Vagina (tissue), 2 donors: ENCODE measurements around the gene FRMD4A. TPM values are rescaled to one million over a fixed set of nuclear protein-coding genes. Genes with fewer than 3 reads are reported as not detected.
A peak's percentile ranks its signal among the peaks of the same experiment; 100 is the strongest.

Experiments
- DNase-seq, 2 donors: peaks; one replicate each; pipeline ENCODE4 v3.0.0-alpha.2; 2017; ENCODE audit errors: extremely low spot score in 2 of 2
- H3K27ac ChIP-seq: fragments of 200-600 bp; sonication (generic); one replicate; pipeline ENCODE4 v1.5.1; 2019
- H3K27me3 ChIP-seq: fragments of 200-600 bp; sonication (generic); one replicate; pipeline ENCODE4 v1.5.1; 2019
- H3K36me3 ChIP-seq, 2 donors: fragments of 200-600 bp; sonication (generic); one replicate each; pipeline ENCODE4 v1.5.1; 2017 to 2019
- H3K4me1 ChIP-seq: fragments of 200-600 bp; sonication (generic); one replicate; pipeline ENCODE4 v1.5.1; 2019
- H3K4me3 ChIP-seq, 2 donors: fragments of 200-600 bp; sonication (generic); 1 replicate in 1 of 2; 2 replicates in 1 of 2; pipeline ENCODE4 v1.5.1; 2016 to 2019
- H3K9me3 ChIP-seq: fragments of 200-600 bp; sonication (generic); one replicate; pipeline ENCODE4 v1.5.1; 2019
- CTCF ChIP-seq, 3 experiments: fragments of 450-650 bp in 2 of 3; fragments of 200-600 bp in 1 of 3; sonication (generic) in 1 of 3; IDR thresholded peaks; one replicate each; pipeline ENCODE4 v1.5.1; 2017 to 2019; ENCODE audit warnings: antibody characterized with exemption in 3 of 3, mild to moderate bottlenecking in 2 of 3, moderate library complexity in 2 of 3
- POLR2A ChIP-seq, 2 donors: fragments of 450-650 bp; IDR thresholded peaks; one replicate each; pipeline ENCODE4 v1.6.1; 2017; ENCODE audit warnings: antibody characterized with exemption in 2 of 2, mild to moderate bottlenecking in 2 of 2, moderate library complexity in 2 of 2
- POLR2AphosphoS5 ChIP-seq, 2 donors: sonication (generic); formaldehyde crosslinking; IDR thresholded peaks; one replicate each; pipeline ENCODE4 v1.9.0; 2017; ENCODE audit warnings: antibody characterized with exemption in 2 of 2, mild to moderate bottlenecking in 2 of 2, low read depth in 1 of 2; ENCODE audit not compliant: insufficient read depth in 1 of 2
- intact Hi-C: fragments of 100-400 bp; cut with DNase I; formaldehyde crosslinking; loops from one replicate; pipeline ENCODE4 v1.15.1; 2023
- total RNA-seq: library from RNA; depleted of rRNA; stranded (reverse); fragments of >200 nt; gene quantifications from one replicate; pipeline ENCODE4 v1.2.3, GENCODE V29; 2016

The FRMD4A gene
- total RNA-seq, 1 donor from 2014 or later: 24.8 TPM

DNA sequence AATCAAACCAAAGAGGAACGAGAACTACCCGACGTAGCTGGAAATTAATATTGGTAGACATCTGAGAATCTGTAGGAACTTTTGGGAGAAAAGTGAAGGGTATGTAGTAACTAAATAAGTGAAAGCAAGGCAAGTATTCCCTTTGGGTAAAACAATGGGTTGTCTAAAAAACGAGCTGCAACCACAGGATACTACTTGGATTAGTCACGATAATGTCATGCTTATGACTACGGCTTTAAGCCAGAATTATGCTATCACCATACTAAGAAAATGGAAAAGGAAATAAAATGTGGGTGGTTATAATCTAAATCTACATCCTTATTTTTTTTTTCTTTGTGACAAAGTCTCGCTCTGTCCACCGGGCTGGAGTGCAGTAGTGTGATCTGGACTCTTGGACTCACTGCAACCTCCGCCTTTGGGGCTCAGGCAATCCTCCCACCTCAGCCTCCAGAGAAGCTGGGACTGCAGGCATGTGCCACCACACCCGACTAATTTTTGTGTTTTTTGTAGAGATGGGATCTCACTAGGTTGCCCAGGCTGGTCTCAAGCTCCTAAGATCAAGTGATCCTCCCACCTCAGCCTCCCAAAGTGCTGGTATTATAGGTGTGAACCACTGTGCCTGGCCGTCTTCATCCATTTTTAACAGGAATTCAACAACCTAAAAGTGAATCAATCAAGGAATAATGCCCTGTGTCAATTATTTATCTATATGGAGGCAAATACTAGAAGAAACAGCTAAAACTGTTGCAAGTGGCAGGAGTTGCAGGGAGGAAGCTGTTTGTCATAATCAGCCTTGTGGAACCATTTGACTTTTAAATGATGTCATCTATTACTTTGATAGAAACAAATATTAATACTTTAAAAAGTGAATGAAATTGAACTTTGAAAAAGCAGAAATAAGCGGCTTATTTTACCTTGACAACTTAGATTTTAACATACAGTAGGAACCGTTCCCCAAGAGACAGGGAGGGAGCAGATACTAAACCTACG is 554.6 kb downstream of the FRMD4A start:
- no peaks in the 10 kb centered on the region for H3K9me3 ChIP-seq
- H3K27me3 ChIP-seq: no peaks in the 10 kb centered on the region
- TF ChIP-seq CTCF (IDR thresholded peaks at IDR 0.05): no peak
- no peak for TF ChIP-seq POLR2A (IDR thresholded peaks at IDR 0.05)
- no peak for TF ChIP-seq POLR2AphosphoS5 (IDR thresholded peaks at IDR 0.05; ENCODE audit: insufficient read depth in 1 of 2, low read depth in 1 of 2)
- DNase-seq: no peak
- no peak overlapping the region for H3K4me3 ChIP-seq
- intact Hi-C loops: loop anchor here (10.0 kb wide), 1 partner anchor 161 kb away; no protein-coding TSS in a partner anchor
- H3K36me3 ChIP-seq: no peaks in the 10 kb centered on the region
- no peak overlapping the region for H3K27ac ChIP-seq
- H3K4me1 ChIP-seq: peaks cover 6% of the 10 kb centered on the region

- no peaks in the 10 kb centered on the region for H3K36me3 ChIP-seq
- TF ChIP-seq POLR2A (IDR thresholded peaks at IDR 0.05): no peak
- no peak for TF ChIP-seq CTCF (IDR thresholded peaks at IDR 0.05)
- TF ChIP-seq POLR2AphosphoS5 (IDR thresholded peaks at IDR 0.05; ENCODE audit: insufficient read depth in 1 of 2, low read depth in 1 of 2): no peak
- no peak overlapping the region for H3K4me3 ChIP-seq
- H3K9me3 ChIP-seq: no peaks in the 10 kb centered on the region
- no peak overlapping the region for H3K27ac ChIP-seq
- H3K27me3 ChIP-seq: no peaks in the 10 kb centered on the region
- DNase-seq: no peak
- H3K4me1 ChIP-seq: peaks cover 6% of the 10 kb centered on the region
- intact Hi-C loops: loop anchor here (10.0 kb wide), 1 partner anchor 160 kb away; no protein-coding TSS in a partner anchor
Measured at GRCh38 chr10:13774303-13774893, 556.3 kb downstream of the FRMD4A start.

- no peaks in the 10 kb centered on the region for H3K36me3 ChIP-seq
- intact Hi-C loops: loop anchor here (10.0 kb wide), 1 partner anchor 159 kb away; no protein-coding TSS in a partner anchor
- TF ChIP-seq POLR2AphosphoS5 (IDR thresholded peaks at IDR 0.05; ENCODE audit: insufficient read depth in 1 of 2, low read depth in 1 of 2) (no peak), POLR2A (IDR thresholded peaks at IDR 0.05) (no peak), CTCF (IDR thresholded peaks at IDR 0.05) (no peak)
- H3K9me3 ChIP-seq: no peaks in the 10 kb centered on the region
- no peaks in the 10 kb centered on the region for H3K27me3 ChIP-seq
- H3K27ac ChIP-seq: no peak overlapping the region
- H3K4me1 ChIP-seq: peaks cover 6% of the 10 kb centered on the region
- no peak overlapping the region for H3K4me3 ChIP-seq
- DNase-seq: no peak
Measured at GRCh38 chr10:13773496-13774170, 557.1 kb downstream of the FRMD4A start.

GRCh38 chr10:13773043-13773442 is 557.7 kb downstream of the FRMD4A start:
- Histone ChIP-seq H3K27ac (no peak overlapping the region), H3K36me3 (no peaks in the 10 kb centered on the region), H3K27me3 (no peaks in the 10 kb centered on the region), H3K4me1 (peaks cover 6% of the 10 kb centered on the region), H3K9me3 (no peaks in the 10 kb centered on the region), H3K4me3 (no peak overlapping the region)
- no peak for DNase-seq
- TF ChIP-seq POLR2A (IDR thresholded peaks at IDR 0.05) (no peak), POLR2AphosphoS5 (IDR thresholded peaks at IDR 0.05; ENCODE audit: insufficient read depth in 1 of 2, low read depth in 1 of 2) (peak in 1 of 2 donors; percentile 64)
- intact Hi-C loops: loop anchor here (10.0 kb wide), 1 partner anchor 158 kb away; no protein-coding TSS in a partner anchor

DNA sequence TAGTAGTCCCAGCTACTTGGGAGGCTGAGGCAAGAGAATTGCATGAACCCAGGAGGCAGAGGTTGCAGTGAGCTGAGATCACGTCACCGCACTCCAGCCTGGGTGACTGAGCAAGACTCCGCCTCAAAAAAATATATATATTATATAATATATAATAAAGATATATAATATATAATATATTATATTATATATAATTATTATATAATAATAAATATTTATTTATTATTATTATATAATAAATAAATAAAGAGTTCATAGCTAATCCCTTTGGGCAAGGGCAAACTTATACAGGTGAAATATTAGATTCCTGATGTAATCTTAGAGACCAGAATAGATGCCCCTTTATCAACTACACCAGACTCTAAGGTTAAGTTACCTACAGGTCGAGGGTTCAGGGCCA is 558.7 kb downstream of the FRMD4A start:
- Histone ChIP-seq H3K4me1 (peaks cover 6% of the 10 kb centered on the region), H3K36me3 (no peaks in the 10 kb centered on the region), H3K9me3 (no peaks in the 10 kb centered on the region), H3K27ac (no peak overlapping the region), H3K27me3 (no peaks in the 10 kb centered on the region), H3K4me3 (no peak overlapping the region)
- no peak for DNase-seq
- intact Hi-C loops: loop anchor here (10.0 kb wide), 1 partner anchor 157 kb away; no protein-coding TSS in a partner anchor
- TF ChIP-seq POLR2AphosphoS5 (IDR thresholded peaks at IDR 0.05; ENCODE audit: insufficient read depth in 1 of 2, low read depth in 1 of 2): no peak
- TF ChIP-seq CTCF (IDR thresholded peaks at IDR 0.05): no peak
- TF ChIP-seq POLR2A (IDR thresholded peaks at IDR 0.05): no peak
